ENCODE data around the gene NEU2.
"Not testable (repeated sequence)": the region's sequence is repeated elsewhere in the genome, so short reads cannot be mapped to it uniquely, and the experiment has no call there.

Gene NEU2

GRCh38 chr2:233010569-233011267 is 21.8 kb upstream of the NEU2 start:
- DNase-seq = no peak

GRCh38 chr2:233011268-233011650 is 21.2 kb upstream of the NEU2 start:
- DNase-seq = no peak

GRCh38 chr2:233011702-233012131 is 20.8 kb upstream of the NEU2 start:
- DNase-seq = no peak

- DNase-seq = no peak
These were observed 20.0 kb upstream of the NEU2 start for GRCh38 chr2:233012301-233012971.

GRCh38 chr2:233013027-233013461 is 19.4 kb upstream of the NEU2 start, which contains the start of gene NGEF:
Gene NGEF (minus strand): TSS chr2:233013256. CDS start chr2:232974890, 38,366 bp downstream.
- no peak for DNase-seq

GRCh38 chr2:233013650-233014049 is 18.8 kb upstream of the NEU2 start:
- DNase-seq = no peak

GRCh38 chr2:233015019-233015645 is 17.3 kb upstream of the NEU2 start:
- DNase-seq = no peak

GRCh38 chr2:233017947-233018346 is 14.5 kb upstream of the NEU2 start:
- DNase-seq = no peak

GRCh38 chr2:233019610-233020009 is 12.9 kb upstream of the NEU2 start:
- DNase-seq = not testable (repeated sequence)

GRCh38 chr2:233020454-233020853 is 12.0 kb upstream of the NEU2 start:
- no peak for DNase-seq

GRCh38 chr2:233021771-233022170 is 10.7 kb upstream of the NEU2 start:
- no peak for DNase-seq

- no peak for DNase-seq
These were observed 9.9 kb upstream of the NEU2 start for GRCh38 chr2:233022561-233022960.

GRCh38 chr2:233023007-233023760 is 9.3 kb upstream of the NEU2 start:
- DNase-seq = no peak

- no peak for DNase-seq
These were observed 8.6 kb upstream of the NEU2 start for GRCh38 chr2:233023761-233024410.

GRCh38 chr2:233025706-233026105 is 6.8 kb upstream of the NEU2 start:
- DNase-seq = no peak

GRCh38 chr2:233026198-233026813 is 6.2 kb upstream of the NEU2 start:
- no peak for DNase-seq

- DNase-seq = no peak
These were observed 3.2 kb upstream of the NEU2 start for GRCh38 chr2:233029321-233029720.

- no peak for DNase-seq
These were observed 644 bp upstream of the NEU2 start for GRCh38 chr2:233031556-233032500.

- DNase-seq = no peak
These were observed 1.2 kb downstream of the NEU2 start for GRCh38 chr2:233033672-233034071.

GRCh38 chr2:233034091-233034882 is 1.8 kb downstream of the NEU2 start:
- DNase-seq = no peak
